Endothelial cell of hepatic sinusoid (primary cell): ENCODE data around the gene PHF21A.

Experiments used
- in situ Hi-C: cut with HindIII; loops from 2 replicates; pipeline ENCODE4 v1.10.0; 2017; ENCODE audit warnings: low sequenced_read_pairs

PHF21A gene

GRCh38 chr11:46090375-46090774, 30.9 kb downstream of the PHF21A start:
- in situ Hi-C loops: no loop called here

- in situ Hi-C loops: no loop called here
Observed at GRCh38 chr11:46079662-46080061, 41.6 kb downstream of the PHF21A start.

GRCh38 chr11:46075928-46076327, 45.3 kb downstream of the PHF21A start:
- in situ Hi-C loops: no loop called here

GRCh38 chr11:46075168-46075567, 46.1 kb downstream of the PHF21A start:
- in situ Hi-C loops: no loop called here

GRCh38 chr11:46073632-46074031, 47.6 kb downstream of the PHF21A start:
- in situ Hi-C loops: loop anchor here (5.0 kb wide), 1 partner anchor 91 kb away; no protein-coding TSS in a partner anchor

GRCh38 chr11:46072172-46072964, 48.9 kb downstream of the PHF21A start:
- in situ Hi-C loops: loop anchor here (5.0 kb wide), 1 partner anchor 90 kb away; no protein-coding TSS in a partner anchor

- in situ Hi-C loops: loop anchor here (5.0 kb wide), 1 partner anchor 89 kb away; no protein-coding TSS in a partner anchor
Observed at GRCh38 chr11:46071091-46071490, 50.2 kb downstream of the PHF21A start.

GRCh38 chr11:46069595-46069994, 51.7 kb downstream of the PHF21A start:
- in situ Hi-C loops: no loop called here

GRCh38 chr11:46066335-46066734, 54.9 kb downstream of the PHF21A start:
- in situ Hi-C loops: no loop called here

GRCh38 chr11:46065681-46066080, 55.6 kb downstream of the PHF21A start:
- in situ Hi-C loops: no loop called here

- in situ Hi-C loops: no loop called here
Observed at GRCh38 chr11:46064221-46064620, 57.0 kb downstream of the PHF21A start.

- in situ Hi-C loops: no loop called here
Observed at GRCh38 chr11:46063138-46063537, 58.1 kb downstream of the PHF21A start.

- in situ Hi-C loops: no loop called here
Observed at GRCh38 chr11:46060013-46060412, 61.2 kb downstream of the PHF21A start.

GRCh38 chr11:46057489-46057888, 63.8 kb downstream of the PHF21A start:
- in situ Hi-C loops: no loop called here

GRCh38 chr11:46055371-46055770, 65.9 kb downstream of the PHF21A start:
- in situ Hi-C loops: no loop called here

GRCh38 chr11:46051102-46051501, 70.2 kb downstream of the PHF21A start:
- in situ Hi-C loops: no loop called here

GRCh38 chr11:46050662-46051061, 70.6 kb downstream of the PHF21A start:
- in situ Hi-C loops: no loop called here

- in situ Hi-C loops: no loop called here
Observed at GRCh38 chr11:46050003-46050461, 71.2 kb downstream of the PHF21A start.

- in situ Hi-C loops: no loop called here
Observed at GRCh38 chr11:46049325-46049897, 71.8 kb downstream of the PHF21A start.

- in situ Hi-C loops: no loop called here
Observed at GRCh38 chr11:46048198-46048597, 73.1 kb downstream of the PHF21A start.

GRCh38 chr11:46047520-46047919, 73.7 kb downstream of the PHF21A start:
- in situ Hi-C loops: no loop called here

- in situ Hi-C loops: no loop called here
Observed at GRCh38 chr11:46045811-46046210, 75.4 kb downstream of the PHF21A start.
